ENCODE measurements around the gene PRKN. TPM values are rescaled to one million over a fixed set of nuclear protein-coding genes. Genes with fewer than 3 reads are reported as not detected.

Gene PRKN
- total RNA-seq, 1 donor, result 6.1 TPM

DNA sequence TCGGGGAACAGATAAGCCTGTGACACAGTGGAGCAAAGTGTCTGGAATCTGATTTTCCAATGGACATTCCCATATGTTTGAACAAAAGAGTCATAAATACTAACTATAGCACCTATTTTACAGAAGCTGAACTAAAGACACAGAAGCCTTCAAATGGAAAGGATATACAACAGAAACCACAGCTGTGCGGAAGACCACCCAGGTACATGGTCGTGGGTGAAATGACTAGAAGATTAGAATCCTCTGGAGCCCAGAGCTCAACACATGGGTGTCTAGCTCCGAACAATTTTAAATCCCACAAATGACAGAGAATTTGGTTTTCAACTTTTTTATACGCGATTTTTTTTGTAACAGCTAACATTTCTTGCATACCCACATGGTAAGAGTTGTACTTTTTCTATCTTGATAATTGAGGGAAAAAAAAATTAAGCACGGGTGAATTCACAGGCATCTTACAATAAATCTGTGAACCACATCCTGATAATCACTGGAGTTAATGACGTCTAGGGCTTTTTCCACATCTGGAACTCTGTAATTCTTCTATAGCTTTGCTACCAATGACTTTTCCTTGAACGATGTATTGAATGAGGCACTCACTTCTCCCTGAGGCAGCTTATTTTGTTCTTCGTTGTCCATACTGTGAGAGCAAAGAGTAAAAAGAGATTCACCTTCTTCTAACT is 1182.6 kb downstream of the PRKN start:
- no peaks in the 10 kb centered on the region for H3K4me1 ChIP-seq (ENCODE audit: insufficient read depth, low read length)
- H3K4me3 ChIP-seq (ENCODE audit: low read length), result no peak overlapping the region
- no peaks in the 10 kb centered on the region for H3K27me3 ChIP-seq (ENCODE audit: insufficient read depth, low read length)
- H3K9me3 ChIP-seq (ENCODE audit: low read depth, low read length), result no peaks in the 10 kb centered on the region

DNA sequence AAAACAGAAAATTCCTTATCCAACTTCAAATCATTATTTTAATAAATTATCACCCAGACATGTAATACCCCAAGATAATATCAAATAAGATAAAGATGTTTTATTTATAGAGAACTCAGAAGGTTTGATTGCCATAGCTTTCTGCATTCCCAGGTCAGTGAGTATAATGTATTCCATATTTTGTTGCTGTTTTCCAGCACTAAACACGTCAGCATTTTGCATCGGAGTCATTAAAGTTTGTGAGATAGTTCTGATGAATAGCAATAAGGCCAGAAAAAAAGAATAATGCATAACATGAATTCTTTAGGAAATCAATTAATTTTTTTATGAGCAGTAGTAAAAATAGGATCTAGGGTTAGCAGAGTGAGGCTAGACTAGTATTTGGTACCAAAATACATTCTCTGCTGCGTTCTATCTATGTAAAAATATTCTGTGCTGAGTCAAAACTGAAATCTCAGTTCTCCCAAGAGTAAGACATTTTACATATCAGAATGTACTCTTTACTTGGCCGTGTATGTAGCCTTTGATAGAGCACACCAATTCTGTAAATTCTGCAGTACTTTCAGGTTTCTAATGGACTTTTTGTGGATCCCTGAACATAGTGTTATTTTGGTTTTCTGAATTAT is 1183.8 kb downstream of the PRKN start:
- H3K4me1 ChIP-seq (ENCODE audit: insufficient read depth, low read length), result no peaks in the 10 kb centered on the region
- H3K27me3 ChIP-seq (ENCODE audit: insufficient read depth, low read length), result no peaks in the 10 kb centered on the region
- no peak overlapping the region for H3K4me3 ChIP-seq (ENCODE audit: low read length)
- no peaks in the 10 kb centered on the region for H3K9me3 ChIP-seq (ENCODE audit: low read depth, low read length)

DNA sequence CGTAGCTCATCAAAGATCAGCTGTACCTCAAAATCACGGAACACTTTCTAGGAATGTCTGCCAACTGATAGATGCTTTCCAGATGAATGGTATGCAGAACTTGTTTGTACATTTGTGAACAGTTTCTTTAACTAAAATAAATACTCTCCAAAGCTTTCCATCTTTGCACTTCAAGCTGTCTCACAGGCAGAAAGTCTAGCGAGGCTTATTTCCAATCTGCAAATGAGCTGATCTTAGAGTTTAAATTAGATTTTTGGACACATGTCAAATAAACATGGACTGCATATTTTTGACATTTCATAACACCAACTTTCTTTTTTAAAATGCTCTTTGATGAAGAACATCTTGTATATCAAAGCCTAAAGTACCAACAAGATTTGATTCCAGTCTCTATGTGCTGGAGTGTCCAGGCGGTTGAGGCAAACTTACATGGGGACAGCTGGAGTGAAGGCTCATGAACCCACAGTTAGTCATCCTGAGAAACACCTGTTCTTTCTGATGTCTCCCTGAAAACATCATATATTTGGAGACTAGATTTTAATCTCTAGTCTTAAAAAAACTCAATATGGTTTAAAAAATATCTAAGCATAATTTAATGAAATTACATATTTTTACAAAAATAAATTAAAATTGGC is 1185.1 kb downstream of the PRKN start:
- Histone ChIP-seq H3K27me3 (ENCODE audit: insufficient read depth, low read length) (no peaks in the 10 kb centered on the region), H3K9me3 (ENCODE audit: low read depth, low read length) (no peaks in the 10 kb centered on the region), H3K4me1 (ENCODE audit: insufficient read depth, low read length) (no peaks in the 10 kb centered on the region), H3K4me3 (ENCODE audit: low read length) (no peak overlapping the region)

DNA sequence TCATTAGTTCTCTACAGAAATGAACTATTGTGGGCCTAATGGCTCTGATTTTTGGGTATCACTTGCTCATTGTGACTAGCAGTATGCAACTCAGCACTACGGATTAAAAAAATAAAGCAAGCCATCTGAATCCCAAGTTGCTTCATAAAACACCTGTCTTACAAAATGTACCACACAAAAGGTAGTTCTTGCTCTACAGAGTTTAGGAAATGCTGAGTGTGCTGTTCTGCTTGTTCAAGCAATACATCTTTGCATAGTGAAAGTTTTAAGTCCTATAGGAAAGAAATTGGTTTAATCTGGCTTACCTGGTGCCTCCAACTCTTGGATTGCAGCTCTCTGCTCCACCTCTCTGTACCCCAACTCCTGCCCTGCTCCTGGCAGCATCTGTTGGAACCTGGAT is 1187.0 kb downstream of the PRKN start:
- no peak overlapping the region for H3K4me3 ChIP-seq (ENCODE audit: low read length)
- no peaks in the 10 kb centered on the region for H3K9me3 ChIP-seq (ENCODE audit: low read depth, low read length)
- no peaks in the 10 kb centered on the region for H3K4me1 ChIP-seq (ENCODE audit: insufficient read depth, low read length)
- no peaks in the 10 kb centered on the region for H3K27me3 ChIP-seq (ENCODE audit: insufficient read depth, low read length)

DNA sequence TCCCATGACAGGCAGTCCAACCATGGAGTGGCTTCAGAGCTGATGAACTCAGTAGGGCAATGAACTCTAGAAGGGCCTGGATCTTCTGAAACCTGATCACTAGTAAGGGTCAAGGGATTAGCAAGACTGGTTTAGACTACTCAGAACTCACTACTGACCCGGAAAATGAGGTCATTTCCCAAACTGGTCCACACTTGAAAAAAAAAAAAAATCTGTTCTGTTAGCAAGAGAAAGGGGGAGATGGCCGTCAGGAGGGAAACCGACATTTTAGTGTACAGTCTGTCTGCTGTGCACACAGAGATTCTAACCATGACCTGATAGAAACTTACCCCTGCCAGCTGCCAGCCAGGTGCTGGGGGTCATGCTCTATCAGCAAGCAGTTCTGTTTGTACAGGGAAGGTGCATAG is 1191.3 kb downstream of the PRKN start:
- Histone ChIP-seq H3K4me1 (ENCODE audit: insufficient read depth, low read length) (no peaks in the 10 kb centered on the region), H3K27me3 (ENCODE audit: insufficient read depth, low read length) (no peaks in the 10 kb centered on the region), H3K9me3 (ENCODE audit: low read depth, low read length) (no peaks in the 10 kb centered on the region), H3K4me3 (ENCODE audit: low read length) (no peak overlapping the region)

DNA sequence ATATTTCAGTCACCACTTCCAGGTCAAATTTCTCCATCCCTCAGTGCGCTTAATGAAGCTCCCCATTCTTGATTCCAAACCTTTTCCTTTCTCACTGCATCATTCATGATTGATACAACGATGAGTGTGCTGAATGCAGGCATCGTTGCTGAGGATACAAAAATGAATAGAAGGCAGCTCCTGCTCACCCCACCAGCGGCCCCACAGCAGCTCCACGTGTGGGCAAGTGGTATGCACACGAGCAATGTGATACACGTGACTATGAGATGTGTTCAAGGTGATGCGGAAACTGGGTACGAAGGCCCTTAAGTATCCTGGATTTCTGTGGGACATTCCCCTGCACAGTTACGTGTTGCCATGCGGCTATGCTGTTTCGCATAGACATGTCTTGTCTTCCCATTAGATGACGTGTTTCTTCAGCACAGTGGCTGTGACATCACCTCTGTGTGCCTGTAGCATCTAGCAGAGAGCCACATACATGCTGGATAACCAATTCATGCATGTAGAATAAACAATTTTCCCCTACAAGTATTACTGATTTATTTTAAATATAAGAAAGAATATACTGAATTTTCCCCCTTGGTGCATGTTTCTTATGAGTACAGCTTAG is 1193.2 kb downstream of the PRKN start:
- H3K9me3 ChIP-seq (ENCODE audit: low read depth, low read length), result no peaks in the 10 kb centered on the region
- no peaks in the 10 kb centered on the region for H3K27me3 ChIP-seq (ENCODE audit: insufficient read depth, low read length)
- no peaks in the 10 kb centered on the region for H3K4me1 ChIP-seq (ENCODE audit: insufficient read depth, low read length)
- no peak overlapping the region for H3K4me3 ChIP-seq (ENCODE audit: low read length)

DNA sequence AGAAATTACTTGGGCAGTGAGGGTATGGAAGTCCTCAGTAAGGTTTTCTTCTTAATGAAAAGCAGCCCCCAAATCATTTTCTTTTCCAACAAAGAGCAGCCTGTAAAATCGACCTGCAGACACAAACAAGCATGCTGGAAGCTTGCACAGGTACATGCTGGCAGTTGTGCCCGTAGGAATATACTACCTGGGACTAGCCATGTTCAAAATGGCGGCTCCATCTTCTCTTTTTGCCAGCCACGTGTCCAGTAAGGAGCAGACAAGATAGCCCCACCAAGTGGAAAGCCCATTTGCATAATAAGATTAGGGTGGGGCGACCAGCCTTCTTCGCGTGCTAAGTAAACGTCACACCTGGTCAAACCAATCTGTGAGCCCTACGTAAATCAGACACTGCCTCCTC is 1194.3 kb downstream of the PRKN start:
- H3K4me1 ChIP-seq (ENCODE audit: insufficient read depth, low read length), result no peaks in the 10 kb centered on the region
- H3K9me3 ChIP-seq (ENCODE audit: low read depth, low read length), result no peaks in the 10 kb centered on the region
- no peak overlapping the region for H3K4me3 ChIP-seq (ENCODE audit: low read length)
- H3K27me3 ChIP-seq (ENCODE audit: insufficient read depth, low read length), result no peaks in the 10 kb centered on the region

DNA sequence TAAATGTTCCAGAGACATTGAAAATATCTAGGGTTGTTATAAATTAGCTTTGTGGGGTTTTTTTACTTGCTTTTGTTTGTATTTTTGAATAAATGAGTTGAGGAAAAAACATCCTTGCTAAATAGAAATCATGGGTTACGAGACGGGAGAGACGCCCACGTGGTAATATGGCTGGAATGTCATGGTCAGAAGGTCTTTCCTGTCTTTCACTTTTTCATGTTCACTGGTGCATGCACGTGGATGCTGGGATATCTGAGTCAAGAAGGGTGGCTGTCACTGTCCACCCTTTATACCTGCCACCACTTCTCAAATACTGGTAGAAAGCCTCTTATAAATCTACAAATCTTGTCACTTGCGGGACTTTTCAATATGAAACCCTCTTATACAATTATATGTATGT is 1195.0 kb downstream of the PRKN start:
- no peaks in the 10 kb centered on the region for H3K27me3 ChIP-seq (ENCODE audit: insufficient read depth, low read length)
- no peak overlapping the region for H3K4me3 ChIP-seq (ENCODE audit: low read length)
- H3K9me3 ChIP-seq (ENCODE audit: low read depth, low read length), result no peaks in the 10 kb centered on the region
- no peaks in the 10 kb centered on the region for H3K4me1 ChIP-seq (ENCODE audit: insufficient read depth, low read length)

DNA sequence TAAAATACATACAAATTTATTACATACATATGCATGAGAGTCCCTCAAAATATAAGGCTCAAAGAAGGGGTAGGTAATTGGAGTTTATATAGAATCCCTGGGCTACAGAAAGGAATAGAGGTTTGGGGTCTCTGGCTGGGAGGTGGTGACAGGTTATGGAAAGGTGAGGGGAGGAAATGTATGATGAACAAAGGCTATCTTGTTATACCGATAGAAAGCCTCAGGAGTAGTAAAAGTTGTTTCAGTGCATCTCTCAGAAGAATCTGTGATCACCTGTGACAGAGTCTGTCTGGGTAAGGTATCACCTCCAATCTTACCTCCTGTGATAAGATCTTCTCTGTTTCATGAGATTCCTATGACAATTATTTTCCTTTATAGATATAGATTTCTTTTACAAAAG is 1200.8 kb downstream of the PRKN start:
- no peaks in the 10 kb centered on the region for H3K4me1 ChIP-seq (ENCODE audit: insufficient read depth, low read length)
- no peak overlapping the region for H3K4me3 ChIP-seq (ENCODE audit: low read length)
- no peaks in the 10 kb centered on the region for H3K27me3 ChIP-seq (ENCODE audit: insufficient read depth, low read length)

DNA sequence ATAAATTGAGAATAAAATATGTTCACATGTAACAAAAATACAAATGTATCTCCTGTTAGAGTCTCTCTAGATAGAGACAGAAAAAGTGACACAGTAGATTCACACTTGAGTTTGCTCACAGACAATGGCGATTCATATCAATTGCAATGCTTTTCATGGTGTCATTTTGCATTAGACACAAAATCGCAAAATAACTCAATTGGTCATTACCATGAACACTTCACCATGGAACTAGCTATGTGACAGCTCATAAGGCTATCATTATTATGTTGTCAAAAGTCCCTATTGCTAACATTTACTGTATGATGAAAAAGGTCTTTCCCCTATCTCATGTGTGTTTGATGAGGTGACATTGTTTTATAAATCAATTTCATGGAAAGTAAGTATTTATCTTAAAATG is 1204.2 kb downstream of the PRKN start:
- Histone ChIP-seq H3K4me3 (ENCODE audit: low read length) (no peak overlapping the region), H3K4me1 (ENCODE audit: insufficient read depth, low read length) (no peaks in the 10 kb centered on the region), H3K9me3 (ENCODE audit: low read depth, low read length) (no peaks in the 10 kb centered on the region), H3K27me3 (ENCODE audit: insufficient read depth, low read length) (no peaks in the 10 kb centered on the region)

More for the DNA sequence above, 1200.8 kb downstream of the PRKN start:
- no peaks in the 10 kb centered on the region for H3K9me3 ChIP-seq (ENCODE audit: low read depth, low read length)

DNA sequence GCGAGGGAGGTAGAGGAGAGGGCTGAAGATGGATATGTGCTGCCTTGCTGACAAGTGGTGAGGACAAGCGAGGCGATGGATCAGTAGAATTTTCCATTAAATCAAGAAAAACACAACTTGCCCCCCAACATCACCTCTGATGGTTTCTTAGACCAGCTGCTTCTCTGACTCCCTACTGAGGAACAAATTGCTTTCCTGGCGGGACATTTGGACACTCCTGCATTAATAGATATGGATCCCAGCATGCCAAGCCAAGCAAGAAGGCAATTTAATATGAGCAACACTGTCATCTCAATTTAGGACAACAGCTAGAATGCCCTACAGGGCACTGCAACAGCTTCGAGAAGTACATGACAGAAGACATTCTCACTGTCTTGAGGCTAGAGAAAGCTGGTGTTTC is 1205.3 kb downstream of the PRKN start:
- Histone ChIP-seq H3K4me1 (ENCODE audit: insufficient read depth, low read length) (no peaks in the 10 kb centered on the region), H3K27me3 (ENCODE audit: insufficient read depth, low read length) (no peaks in the 10 kb centered on the region), H3K4me3 (ENCODE audit: low read length) (no peak overlapping the region), H3K9me3 (ENCODE audit: low read depth, low read length) (no peaks in the 10 kb centered on the region)

DNA sequence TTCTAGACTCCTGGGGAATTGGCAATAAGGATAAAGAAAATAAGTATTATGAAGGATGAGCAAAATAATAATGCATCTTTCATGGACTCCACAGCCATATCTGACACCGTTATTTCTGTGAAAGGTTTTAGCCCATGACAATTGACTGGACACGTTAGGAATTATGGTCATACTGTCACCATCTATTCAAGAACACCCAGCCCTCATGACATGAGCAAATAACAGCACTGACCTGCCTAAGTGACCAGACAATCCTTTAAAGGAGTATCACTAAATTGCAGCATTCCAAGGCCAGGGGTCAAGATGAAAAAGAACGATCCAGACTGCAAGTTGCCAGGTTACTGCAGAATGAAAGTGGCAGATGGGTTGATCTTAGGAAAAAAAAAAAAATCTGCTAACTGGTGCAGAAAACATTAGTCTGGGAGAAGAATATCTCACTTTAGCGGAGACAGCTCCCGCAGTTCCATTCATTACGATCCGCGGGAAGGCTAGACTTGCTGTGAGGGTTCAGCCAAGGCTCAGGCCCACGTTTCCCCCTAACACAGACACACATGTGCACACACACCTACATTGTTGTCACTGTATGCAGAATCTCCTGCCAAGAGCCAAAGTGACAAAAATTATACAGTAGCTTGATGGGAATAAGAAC is 1216.0 kb downstream of the PRKN start:
- H3K4me3 ChIP-seq (ENCODE audit: low read length), result no peak overlapping the region
- H3K27me3 ChIP-seq (ENCODE audit: insufficient read depth, low read length), result no peaks in the 10 kb centered on the region
- H3K4me1 ChIP-seq (ENCODE audit: insufficient read depth, low read length), result no peaks in the 10 kb centered on the region
- no peaks in the 10 kb centered on the region for H3K9me3 ChIP-seq (ENCODE audit: low read depth, low read length)

DNA sequence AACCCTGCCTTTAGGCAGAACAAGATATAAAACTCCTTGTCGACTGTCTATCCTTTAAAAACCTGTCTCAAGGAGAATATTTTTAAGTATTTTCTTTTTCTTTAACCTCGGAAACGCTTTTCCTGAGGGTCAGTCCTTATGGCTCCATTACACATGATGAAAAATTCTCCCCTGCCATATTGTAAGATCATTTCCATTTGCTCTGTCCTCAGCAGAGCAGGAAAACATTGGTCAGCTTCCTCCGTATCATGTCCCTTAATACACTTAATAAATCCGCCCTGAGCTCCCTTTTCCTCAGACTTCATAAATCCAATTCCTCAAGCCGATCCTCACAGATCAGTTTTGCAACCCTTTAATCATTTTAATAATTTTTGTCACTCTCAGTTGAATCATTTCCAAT is 1219.2 kb downstream of the PRKN start:
- no peak overlapping the region for H3K4me3 ChIP-seq (ENCODE audit: low read length)
- H3K4me1 ChIP-seq (ENCODE audit: insufficient read depth, low read length), result no peaks in the 10 kb centered on the region
- no peaks in the 10 kb centered on the region for H3K9me3 ChIP-seq (ENCODE audit: low read depth, low read length)
- no peaks in the 10 kb centered on the region for H3K27me3 ChIP-seq (ENCODE audit: insufficient read depth, low read length)

DNA sequence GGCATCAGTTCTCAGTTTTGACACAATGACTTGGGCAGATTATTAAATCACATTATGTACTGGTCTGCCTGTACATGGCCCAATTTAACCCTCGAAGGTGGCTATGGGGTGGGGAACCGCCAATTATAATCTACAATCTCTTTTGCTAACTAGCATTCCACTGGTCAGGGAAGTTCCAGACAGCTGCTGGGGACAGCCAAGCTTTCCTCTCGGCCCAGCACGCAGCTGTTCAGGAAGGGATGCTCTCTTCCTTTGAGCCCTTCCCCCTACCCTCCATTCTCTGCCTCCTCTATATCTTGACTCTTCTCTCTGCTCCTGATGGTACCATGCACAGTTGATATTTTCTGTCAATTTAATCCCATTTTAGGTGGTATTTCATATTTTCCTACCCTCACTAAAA is 1220.2 kb downstream of the PRKN start:
- Histone ChIP-seq H3K9me3 (ENCODE audit: low read depth, low read length) (no peaks in the 10 kb centered on the region), H3K4me3 (ENCODE audit: low read length) (no peak overlapping the region), H3K4me1 (ENCODE audit: insufficient read depth, low read length) (no peaks in the 10 kb centered on the region), H3K27me3 (ENCODE audit: insufficient read depth, low read length) (no peaks in the 10 kb centered on the region)

DNA sequence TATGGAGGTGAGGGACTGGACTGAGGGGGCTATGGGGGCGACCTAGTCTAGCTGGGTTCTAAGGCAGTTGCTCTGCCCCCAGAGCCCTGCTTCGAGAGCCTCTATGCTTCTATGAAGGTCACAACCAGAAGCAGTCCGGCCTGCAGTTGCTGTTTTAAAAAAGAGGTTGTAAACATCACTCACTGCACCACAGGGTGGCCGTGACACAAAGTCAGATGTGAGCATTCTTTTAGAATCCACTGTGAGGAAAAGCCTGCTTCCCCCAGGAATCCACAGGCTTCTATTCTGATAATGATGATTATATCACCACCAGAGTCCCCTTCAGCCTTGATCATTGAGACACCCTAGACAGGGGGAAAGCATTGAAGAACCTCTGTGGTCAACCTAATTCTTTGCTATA is 1224.0 kb downstream of the PRKN start:
- H3K4me1 ChIP-seq (ENCODE audit: insufficient read depth, low read length), result no peaks in the 10 kb centered on the region
- no peak overlapping the region for H3K4me3 ChIP-seq (ENCODE audit: low read length)
- no peaks in the 10 kb centered on the region for H3K9me3 ChIP-seq (ENCODE audit: low read depth, low read length)
- H3K27me3 ChIP-seq (ENCODE audit: insufficient read depth, low read length), result no peaks in the 10 kb centered on the region
